ENCODE measurements around the gene CHRDL1. TPM values are rescaled to one million over a fixed set of nuclear protein-coding genes. Genes with fewer than 3 reads are reported as not detected.

CHRDL1 gene
- polyA plus RNA-seq, 3 donors: 9.8 to 13.3 (median 12.9) TPM

GRCh38 chrX:110748256-110748806, 47.3 kb downstream of the CHRDL1 start:
- no peak for DNase-seq (ENCODE audit: extremely low read depth in 1 of 11, low read depth in 9 of 11, low spot score in 4 of 11)

DNA sequence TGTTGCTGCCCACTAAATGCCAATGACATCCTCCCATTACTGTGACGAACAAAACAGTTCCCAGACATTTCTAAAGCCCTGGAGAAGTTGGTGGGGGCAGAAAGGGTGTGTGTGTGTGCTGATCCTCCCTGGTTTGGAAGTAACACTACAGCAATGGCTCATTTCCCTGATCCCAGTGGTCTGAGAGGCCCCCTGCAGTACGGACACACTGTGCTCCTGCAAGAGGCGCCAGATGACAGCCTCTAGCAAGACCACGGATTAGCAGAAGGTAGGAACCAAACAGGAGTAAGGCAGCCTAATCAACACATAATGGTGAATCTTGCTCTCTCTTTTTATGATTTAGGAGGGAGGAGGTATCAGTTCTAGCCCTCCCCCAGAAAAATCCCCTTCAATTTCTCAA, 49.6 kb downstream of the CHRDL1 start:
- DNase-seq (ENCODE audit: extremely low read depth in 1 of 11, low read depth in 9 of 11, low spot score in 4 of 11): no peak

DNA sequence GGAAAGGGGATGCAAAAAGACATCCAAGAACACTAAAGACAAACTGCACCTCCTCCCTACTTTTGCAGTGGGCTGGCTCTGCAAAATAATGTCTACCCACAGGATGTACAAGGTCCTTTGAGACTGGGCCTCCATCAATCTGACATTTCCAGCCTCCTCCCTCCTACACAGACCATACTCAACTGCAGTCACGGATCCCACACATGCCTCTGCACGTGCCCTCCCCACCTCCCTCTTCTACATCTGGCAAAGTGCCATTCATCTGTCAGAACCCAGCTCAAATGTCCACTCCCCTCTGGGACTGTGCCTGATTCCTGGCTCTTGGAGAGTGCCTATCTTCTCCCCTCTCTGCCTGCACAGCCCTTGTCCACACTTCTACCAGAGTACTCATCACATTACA, 50.3 kb downstream of the CHRDL1 start:
- DNase-seq (ENCODE audit: extremely low read depth in 1 of 11, low read depth in 9 of 11, low spot score in 4 of 11): no peak

DNA sequence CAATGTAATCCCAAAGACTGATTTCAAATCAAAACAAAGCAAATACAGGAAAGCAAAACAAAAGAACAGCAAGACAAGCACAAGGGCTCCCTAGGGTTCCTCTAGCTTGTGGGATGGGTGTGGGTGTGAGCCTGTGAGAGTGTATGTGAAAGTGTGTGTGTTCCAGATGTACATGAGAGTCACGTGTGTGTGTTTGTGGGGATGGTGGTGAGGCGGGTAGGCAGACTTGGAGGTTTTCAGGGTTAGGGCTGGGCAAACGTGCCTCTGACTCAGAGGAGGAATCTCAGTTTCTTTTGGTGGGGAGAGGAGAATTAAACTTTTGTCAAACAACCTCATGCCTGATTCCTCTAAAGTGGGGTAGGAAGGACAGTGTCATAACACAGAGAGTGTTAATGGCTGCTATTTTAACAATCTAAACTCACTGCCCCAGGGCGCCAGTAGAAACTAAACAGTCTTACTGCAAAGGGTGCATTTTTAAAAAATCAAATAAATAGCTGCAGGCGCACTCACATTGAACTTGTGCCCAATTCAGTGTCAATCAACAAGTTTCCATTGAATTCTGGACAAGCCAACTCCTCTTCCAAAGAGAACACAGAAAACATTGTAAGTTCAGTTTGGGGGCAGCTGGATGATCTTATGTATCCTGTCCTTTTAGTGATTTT, 51.8 kb downstream of the CHRDL1 start:
- DNase-seq (ENCODE audit: extremely low read depth in 1 of 11, low read depth in 9 of 11, low spot score in 4 of 11): no peak

DNA sequence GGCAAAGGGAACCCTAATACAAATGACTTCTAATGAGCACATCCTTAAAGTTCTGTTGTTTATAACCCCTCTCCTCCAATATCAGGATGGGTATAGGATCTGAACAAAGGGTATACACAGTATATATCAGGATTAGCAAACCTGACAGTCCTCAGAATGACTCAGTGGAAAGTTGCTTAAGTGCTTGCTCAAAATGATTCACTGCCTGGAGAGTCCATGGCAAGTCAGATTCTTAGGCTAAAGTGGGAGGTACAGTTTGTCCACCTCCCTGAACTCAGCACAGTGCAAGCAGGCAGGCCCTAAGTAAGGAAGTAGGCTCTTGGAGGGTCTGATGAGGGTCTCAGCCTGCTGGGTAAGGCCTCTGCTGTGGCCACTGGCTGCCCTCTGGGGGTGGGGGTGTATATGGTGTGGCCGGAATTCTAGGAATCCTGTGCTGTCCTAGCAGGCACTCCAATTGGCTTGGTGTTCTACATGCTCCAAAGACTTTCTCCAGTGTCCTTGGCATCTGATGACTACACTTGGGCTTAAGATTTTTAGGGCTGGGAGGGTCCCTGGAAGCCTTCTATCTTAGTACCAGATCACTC, 54.3 kb downstream of the CHRDL1 start:
- no peak for DNase-seq (ENCODE audit: extremely low read depth in 1 of 11, low read depth in 9 of 11, low spot score in 4 of 11)

DNA sequence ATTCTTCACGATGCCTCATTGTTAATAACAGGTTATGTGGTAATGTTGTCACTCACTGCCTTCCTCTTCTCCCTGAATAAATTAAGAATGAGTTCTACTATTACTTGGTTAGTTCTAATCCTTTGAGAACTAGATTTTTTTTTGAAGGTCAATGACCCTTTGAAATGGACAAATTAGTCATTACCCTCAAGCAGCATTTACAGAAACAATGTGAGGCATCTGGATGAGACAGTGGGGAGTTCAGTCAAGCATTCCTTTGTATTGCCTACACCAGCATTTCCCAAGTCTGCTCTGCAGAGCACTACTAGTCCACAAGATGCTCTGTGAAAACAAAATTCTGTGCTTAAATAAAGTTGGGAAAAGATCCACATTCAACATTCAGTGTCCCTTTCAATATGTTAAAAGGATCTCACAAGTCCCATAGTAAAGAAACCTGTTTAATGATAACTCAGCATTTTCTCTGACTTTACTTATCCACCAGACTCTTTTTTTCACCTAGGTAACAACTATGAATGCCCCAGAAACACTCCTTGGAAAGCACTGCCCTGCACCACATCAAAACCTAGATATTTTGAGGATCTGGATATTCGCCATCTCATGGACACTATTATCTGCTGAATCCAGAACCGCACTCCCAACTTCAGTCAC, 60.6 kb downstream of the CHRDL1 start:
- no peak for DNase-seq (ENCODE audit: extremely low read depth in 1 of 11, low read depth in 9 of 11, low spot score in 4 of 11)

DNA sequence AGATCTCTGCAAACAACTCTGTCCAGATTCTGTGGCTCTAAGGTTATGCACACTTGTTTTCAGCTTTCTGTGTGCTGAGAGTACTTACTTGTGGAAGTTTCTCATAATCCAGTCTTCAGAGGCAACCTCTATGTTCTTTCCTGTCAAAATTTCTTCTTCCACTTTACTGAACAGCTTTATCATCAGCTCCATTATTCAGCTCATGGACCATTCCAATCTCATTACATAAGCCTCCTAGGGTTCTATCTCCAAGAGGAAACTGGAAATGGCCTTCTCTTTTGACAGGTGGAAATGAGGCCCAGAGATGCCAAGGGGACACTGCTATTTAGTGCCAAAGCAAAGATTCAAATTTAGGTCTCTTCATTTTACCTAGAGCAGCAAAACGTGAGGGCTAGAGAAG, 61.3 kb downstream of the CHRDL1 start:
- DNase-seq (ENCODE audit: extremely low read depth in 1 of 11, low read depth in 9 of 11, low spot score in 4 of 11): no peak

GRCh38 chrX:110733166-110733565, 62.5 kb downstream of the CHRDL1 start:
- no peak for DNase-seq (ENCODE audit: extremely low read depth in 1 of 11, low read depth in 9 of 11, low spot score in 4 of 11)

DNA sequence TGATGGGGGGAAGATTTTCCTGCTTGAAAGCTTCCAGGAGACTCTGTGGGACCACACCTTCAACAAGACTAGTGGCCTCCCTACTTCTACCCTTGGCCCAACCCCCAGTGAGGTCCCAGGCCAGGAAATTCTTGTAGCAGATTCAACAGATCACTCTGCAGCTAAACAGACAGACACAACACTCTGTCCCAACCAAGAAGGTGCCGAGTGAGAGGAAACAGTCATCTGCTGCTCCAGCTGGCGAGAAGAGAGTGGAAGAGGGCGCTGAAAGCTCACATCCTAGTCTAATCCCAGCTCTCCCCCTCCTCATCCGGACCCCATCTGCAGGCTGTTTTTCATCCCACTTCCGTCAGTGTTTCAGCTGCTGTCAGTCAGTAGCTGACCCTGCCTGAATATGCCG, 63.4 kb downstream of the CHRDL1 start:
- DNase-seq (ENCODE audit: extremely low read depth in 1 of 11, low read depth in 9 of 11, low spot score in 4 of 11): no peak

DNA sequence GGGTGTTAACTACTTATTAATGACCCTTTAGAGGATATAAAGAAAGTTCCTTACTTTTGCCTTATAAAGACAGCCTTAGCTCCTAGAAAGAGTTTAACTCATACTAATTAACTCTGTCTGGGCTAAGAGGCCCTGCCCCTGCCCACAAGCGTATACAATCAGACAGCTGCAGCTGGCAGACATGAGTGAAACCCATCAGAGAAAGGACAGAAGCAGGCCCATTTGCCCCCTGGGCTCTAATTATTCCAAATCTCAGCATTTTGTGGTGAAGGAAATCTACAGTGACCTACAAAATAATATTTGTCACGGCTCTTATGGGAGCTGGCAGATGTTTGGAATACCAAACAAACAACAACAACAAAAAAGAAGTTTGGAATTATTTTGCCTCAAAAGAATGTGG, 71.8 kb downstream of the CHRDL1 start:
- no peak for DNase-seq (ENCODE audit: extremely low read depth in 1 of 11, low read depth in 9 of 11, low spot score in 4 of 11)

- no peak for DNase-seq (ENCODE audit: extremely low read depth in 1 of 11, low read depth in 9 of 11, low spot score in 4 of 11)
These were observed 73.5 kb downstream of the CHRDL1 start for GRCh38 chrX:110722135-110722534.

GRCh38 chrX:110713666-110714065, 82.0 kb downstream of the CHRDL1 start:
- DNase-seq (ENCODE audit: extremely low read depth in 1 of 11, low read depth in 9 of 11, low spot score in 4 of 11): no peak

- DNase-seq (ENCODE audit: extremely low read depth in 1 of 11, low read depth in 9 of 11, low spot score in 4 of 11): no peak
These were observed 89.2 kb downstream of the CHRDL1 start for GRCh38 chrX:110706446-110706845.

DNA sequence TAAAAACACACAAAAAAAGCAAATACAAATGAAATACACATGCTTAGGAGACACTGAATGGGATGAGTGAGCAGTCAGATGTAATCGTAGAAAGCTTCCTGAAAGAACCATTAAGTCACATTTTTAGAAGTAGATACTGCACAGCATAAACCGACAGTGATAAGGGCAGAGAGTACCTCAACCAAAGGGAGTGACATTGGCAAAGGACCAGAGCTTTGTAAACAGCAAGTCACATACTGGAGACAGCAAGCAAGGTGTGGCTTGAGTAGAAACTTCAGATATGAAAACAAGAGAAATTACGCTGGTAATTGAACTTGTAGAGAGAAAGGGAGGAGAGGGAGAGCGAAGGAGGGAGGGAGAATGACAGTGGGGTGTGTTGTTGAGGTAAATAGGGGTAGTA, 92.0 kb downstream of the CHRDL1 start:
- DNase-seq (ENCODE audit: extremely low read depth in 1 of 11, low read depth in 9 of 11, low spot score in 4 of 11): no peak

DNA sequence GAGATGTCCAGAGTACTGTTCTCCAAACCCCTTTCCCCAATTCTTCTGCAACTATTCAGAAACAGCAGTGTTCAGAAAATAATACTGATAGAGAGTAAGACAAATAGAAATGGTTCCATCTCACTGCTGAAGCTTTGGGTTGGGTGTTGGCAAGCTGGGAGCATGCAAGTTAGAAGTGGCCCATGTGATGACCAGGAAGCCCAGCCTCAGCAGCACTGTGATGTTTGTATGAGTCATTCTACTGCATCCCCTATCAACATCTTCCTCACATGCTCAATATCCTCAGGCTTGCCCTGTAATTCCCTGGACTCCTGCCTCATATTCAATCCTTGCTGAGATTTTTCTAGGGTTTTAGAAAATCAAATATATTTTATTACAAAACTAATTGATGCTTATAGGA, 96.5 kb downstream of the CHRDL1 start:
- no peak for DNase-seq (ENCODE audit: extremely low read depth in 1 of 11, low read depth in 9 of 11, low spot score in 4 of 11)

DNA sequence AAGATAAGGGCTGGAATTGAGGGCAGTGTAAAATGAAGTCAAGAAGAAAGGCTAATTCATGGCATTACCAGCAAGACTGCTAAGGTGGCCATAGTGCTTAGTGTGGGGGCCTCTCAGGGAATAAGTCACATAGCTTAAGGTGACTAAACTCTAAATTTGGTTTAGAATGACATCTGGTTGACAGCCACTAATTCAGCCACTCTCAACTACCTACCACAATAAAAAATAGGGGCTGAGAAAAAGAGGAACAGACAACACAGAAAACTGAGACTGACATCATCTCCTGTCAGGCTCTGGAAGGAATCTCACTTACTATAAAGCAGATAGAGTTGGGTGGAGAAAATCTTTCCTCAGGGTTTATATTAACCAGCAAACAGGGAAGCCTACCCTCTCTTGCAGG, 96.9 kb downstream of the CHRDL1 start:
- no peak for DNase-seq (ENCODE audit: extremely low read depth in 1 of 11, low read depth in 9 of 11, low spot score in 4 of 11)

DNA sequence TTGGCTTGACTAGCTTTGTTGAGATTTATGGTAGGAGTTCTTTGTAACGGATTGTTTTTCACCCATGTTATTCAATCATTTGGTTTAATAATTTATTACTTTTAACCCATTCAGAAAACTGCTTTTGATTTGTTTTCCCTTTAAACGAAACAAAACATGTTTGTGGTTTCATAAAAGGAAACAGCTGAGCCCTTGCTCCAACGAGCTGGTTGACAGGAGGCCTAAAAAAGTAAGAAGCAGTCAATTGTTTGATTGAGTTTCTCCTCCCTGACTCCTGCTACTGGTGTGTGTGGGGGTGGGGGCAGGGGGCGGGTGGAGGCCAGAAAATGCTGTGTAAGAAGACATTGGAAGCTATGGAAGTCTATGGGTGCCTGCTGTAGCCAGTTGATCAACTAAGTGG, 102.8 kb downstream of the CHRDL1 start:
- no peak for DNase-seq (ENCODE audit: extremely low read depth in 1 of 11, low read depth in 9 of 11, low spot score in 4 of 11)

DNA sequence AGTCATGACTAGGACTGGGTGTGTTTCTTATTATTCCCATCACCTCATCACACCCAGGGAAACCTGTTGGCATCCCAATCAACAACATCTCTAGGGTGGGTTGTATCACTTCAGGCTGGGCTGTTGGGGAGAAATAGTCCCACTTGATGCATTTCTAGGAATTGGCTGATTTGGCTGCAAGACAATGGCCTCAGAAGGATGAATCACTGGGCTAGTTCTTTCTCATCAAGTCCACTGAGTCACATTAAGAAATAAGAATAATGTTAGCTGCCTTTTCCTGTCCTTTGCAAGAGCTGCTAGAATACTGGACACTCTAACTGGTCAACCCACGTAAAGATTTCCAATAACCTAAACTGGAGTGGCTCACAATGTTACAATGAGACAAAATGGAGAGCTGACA, 104.2 kb downstream of the CHRDL1 start:
- no peak for DNase-seq (ENCODE audit: extremely low read depth in 1 of 11, low read depth in 9 of 11, low spot score in 4 of 11)

GRCh38 chrX:110684653-110685052, 111.0 kb downstream of the CHRDL1 start:
- DNase-seq (ENCODE audit: extremely low read depth in 1 of 11, low read depth in 9 of 11, low spot score in 4 of 11): no peak

- no peak for DNase-seq (ENCODE audit: extremely low read depth in 1 of 11, low read depth in 9 of 11, low spot score in 4 of 11)
These were observed 111.7 kb downstream of the CHRDL1 start for GRCh38 chrX:110683925-110684324.

GRCh38 chrX:110678591-110678990, 117.0 kb downstream of the CHRDL1 start:
- DNase-seq (ENCODE audit: extremely low read depth in 1 of 11, low read depth in 9 of 11, low spot score in 4 of 11): no peak

All from renal cortex interstitium (tissue), 11 donors.